ENCODE data around the gene PID1.

Gene PID1

DNA sequence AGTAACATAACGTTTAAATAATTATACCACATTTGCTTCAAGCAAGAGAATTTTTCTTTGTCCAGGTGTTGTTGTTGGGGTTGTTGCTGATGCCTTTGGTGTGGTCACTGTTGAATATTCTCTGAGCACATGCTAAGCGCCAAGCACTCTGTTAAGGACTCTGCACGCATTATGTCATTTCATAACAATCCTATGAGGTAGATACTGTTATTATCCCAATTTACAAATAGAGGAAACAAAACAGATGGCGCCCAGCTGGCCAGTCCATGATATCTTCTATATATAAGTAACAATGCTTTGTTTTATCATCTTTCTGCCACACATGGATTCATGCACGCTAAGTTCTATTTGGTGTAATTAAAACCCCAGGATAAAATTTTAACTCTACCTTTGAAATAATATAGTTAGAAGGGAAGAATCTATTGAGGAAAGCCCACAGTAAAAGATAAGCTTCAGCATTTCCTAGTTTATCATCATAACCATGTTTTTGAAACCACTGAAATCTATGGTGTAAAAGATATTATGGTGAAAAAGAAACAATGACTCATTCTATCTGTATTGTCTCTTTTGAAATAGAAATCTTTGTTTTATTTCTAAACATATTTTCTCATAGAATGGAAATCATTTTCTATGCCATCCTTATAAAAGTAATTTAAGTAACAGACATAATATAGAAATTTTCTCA is 199.7 kb downstream of the PID1 start:
- no peak for DNase-seq (ENCODE audit: low read depth)

- no peak for DNase-seq (ENCODE audit: low read depth)
These were observed 204.9 kb downstream of the PID1 start for GRCh38 chr2:229066121-229066715.

DNA sequence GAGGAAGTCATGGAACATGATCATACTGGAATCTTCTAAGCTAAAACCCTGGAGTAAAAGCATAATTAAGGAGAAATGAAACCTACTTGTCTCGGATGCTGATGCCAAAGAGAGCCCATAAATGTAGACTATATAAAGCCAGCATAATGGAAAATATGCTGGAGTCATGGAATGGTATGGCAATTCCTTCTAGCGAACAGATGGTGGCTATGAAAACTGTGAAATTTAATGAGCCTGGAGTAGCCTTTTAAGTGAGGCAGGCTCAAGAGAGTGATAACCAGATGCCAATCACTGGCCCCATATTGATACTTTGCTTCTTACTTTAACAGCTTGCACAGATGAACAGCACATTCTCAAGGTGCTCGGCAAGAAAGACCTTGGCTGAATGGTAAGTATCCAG is 206.3 kb downstream of the PID1 start:
- DNase-seq (ENCODE audit: low read depth), result no peak

DNA sequence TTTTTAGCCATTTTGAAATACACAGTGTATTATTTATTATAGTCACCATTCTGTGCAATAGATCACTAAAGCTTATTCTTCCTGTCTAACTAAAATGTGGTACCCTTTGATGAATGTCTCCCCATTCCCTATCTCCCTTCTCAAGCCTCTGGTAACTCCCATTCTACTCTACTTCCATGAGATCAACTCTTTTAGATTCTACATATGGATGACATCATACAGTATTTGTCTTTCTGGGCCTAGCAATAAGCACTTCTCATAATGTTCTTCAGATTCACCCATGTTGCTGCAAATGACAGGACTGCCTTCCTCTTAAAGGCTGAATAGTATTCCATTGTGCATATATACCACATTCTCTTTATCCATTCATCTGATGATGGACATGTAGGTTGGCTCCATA is 210.9 kb downstream of the PID1 start:
- no peak for DNase-seq (ENCODE audit: low read depth)

DNA sequence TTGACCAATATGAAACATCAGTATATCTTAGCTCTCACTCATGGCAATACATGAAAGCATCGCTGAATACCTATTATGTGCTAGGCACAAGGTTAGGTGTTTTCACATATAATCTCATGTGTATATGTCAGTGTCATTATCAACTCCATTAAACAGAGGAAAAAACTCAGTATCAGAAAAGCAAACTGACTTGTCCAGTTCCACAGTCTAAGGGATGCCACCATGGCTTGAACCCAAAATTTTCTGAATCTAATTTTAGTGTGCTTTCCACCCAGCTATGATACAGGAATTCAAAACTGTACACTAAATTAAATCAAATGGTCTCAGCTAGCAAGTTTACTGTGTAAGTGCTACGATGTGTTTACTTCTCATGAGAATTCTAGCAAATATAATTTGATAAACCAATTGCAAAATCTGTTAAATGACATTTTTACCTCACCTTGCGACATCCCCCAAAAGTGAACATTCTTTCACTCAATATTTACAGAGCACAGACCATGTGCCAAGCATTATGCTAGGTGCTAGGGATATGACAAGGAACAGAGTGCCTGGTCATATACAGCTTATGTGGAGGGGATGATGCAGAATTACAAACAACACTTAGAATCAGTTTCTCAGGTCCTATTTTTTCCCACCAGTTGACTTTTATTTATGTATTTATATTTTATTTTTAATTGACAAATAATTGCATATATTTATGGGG is 211.6 kb downstream of the PID1 start:
- DNase-seq (ENCODE audit: low read depth), result no peak

- no peak for DNase-seq (ENCODE audit: low read depth)
These were observed 213.0 kb downstream of the PID1 start for GRCh38 chr2:229057976-229058553.

GRCh38 chr2:229054311-229054710 is 216.8 kb downstream of the PID1 start:
- DNase-seq (ENCODE audit: low read depth), result no peak

DNA sequence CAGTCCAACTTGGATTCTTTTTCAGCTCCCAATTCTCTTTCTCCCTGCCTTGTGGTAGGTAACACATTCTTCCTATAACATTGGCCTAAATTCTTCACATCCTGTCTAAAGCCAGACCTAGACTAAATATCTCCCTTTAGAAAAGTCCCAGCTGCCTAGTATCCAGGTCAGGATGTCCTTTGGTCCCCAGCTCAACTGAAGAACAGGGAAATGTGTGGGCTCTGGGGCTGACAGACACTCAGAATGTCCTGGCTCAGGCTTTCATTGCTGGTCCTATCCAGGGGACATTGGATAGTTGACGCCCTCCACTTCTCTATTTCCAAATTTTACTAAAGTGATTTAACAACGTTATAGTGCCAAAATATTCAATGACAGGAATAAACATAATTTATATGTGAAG is 219.3 kb downstream of the PID1 start:
- DNase-seq (ENCODE audit: low read depth), result no peak

DNA sequence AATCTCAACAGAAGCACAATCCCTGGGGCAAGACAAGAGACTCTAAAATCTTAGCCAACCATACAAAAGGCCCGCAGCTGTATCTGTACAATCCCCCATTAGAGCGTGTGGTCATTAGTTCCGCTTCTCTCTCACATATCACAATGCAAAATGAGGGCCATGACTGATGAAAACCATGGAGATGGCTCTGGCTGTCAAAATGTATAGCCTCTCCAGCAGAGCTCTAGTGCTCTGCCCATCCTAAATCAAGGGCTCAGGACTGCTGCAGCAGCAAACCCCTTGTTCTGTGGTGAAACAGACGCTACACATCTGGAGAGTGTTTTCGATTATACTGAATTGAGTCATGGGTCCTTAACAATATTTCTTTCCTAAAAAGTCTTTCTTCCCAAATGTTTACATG is 221.0 kb downstream of the PID1 start:
- DNase-seq (ENCODE audit: low read depth), result no peak

GRCh38 chr2:229048134-229048533 is 223.0 kb downstream of the PID1 start:
- DNase-seq (ENCODE audit: low read depth), result no peak

- DNase-seq (ENCODE audit: low read depth), result no peak
These were observed 225.4 kb downstream of the PID1 start for GRCh38 chr2:229045671-229046070.

- no peak for DNase-seq (ENCODE audit: low read depth)
These were observed 226.5 kb downstream of the PID1 start for GRCh38 chr2:229044581-229044980.

GRCh38 chr2:229043681-229044080 is 227.4 kb downstream of the PID1 start:
- DNase-seq (ENCODE audit: low read depth), result no peak

- DNase-seq (ENCODE audit: low read depth), result no peak
These were observed 228.7 kb downstream of the PID1 start for GRCh38 chr2:229042349-229042748.

GRCh38 chr2:229041691-229042090 is 229.4 kb downstream of the PID1 start:
- no peak for DNase-seq (ENCODE audit: low read depth)

DNA sequence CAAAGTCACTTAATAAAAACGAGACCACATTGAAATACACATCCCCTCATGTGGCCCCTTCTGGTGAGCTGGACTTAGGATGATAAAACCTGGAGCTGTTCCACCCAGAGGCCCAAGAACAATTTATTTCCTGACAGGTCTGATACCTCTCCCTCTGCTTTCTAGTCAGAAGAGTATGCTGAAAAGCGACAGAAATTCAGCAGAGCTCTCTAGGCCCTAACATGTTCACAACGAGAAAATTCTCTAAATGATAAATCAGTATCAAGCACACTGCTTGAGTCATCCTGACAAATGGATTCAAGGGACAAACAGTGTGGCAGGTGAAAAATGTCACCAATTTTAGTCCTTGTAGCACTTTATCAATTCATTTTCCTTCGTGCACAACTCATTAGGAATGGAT is 233.5 kb downstream of the PID1 start:
- no peak for DNase-seq (ENCODE audit: low read depth)

DNA sequence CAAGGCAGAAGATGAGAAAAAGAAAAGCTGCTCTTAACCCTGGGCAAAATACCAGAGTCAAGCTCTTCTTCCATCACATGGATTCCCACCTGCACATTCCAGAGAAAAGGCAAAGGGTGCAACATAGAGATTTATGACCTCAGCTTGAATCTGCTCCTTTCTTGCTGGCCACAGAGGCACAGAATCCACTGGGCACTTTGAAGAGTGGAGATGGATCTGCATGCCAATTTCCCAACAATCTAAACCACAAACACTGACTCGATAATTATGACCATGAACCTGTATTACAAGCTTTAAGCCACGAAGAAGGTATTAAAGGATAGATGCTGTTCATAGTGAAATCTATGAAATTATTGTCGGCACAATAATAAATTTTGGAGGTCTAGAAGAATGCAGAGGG is 237.3 kb downstream of the PID1 start:
- no peak for DNase-seq (ENCODE audit: low read depth)

DNA sequence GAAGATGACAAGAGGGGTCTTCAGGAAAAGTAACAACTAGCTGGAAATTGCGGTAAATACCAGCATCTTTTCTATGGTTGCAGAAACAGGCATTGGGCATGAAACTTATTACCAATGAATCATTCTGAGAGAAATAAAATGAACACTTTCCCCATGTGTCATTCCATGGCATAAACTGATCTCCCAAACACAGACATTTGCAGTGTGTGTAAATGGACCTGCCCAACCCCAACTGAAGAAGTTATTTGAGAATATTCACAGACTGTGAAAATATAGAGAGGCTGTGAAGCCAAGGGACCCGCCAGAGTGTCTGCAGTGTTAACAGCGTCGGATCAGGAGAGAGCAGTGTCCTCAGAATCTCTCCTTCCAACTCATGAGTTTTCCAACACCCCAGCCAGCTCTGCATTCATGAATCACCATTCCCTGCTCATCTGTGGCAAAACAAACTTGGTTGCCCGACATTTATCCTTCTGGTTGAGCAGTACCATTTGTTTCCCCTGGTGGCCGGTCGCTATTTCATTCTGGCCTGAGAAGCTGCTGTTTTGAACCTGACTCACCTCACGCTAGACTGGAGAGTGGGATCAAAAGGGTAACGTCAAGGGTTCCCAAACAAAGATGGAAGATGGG is 238.4 kb downstream of the PID1 start:
- DNase-seq (ENCODE audit: low read depth), result no peak

DNA sequence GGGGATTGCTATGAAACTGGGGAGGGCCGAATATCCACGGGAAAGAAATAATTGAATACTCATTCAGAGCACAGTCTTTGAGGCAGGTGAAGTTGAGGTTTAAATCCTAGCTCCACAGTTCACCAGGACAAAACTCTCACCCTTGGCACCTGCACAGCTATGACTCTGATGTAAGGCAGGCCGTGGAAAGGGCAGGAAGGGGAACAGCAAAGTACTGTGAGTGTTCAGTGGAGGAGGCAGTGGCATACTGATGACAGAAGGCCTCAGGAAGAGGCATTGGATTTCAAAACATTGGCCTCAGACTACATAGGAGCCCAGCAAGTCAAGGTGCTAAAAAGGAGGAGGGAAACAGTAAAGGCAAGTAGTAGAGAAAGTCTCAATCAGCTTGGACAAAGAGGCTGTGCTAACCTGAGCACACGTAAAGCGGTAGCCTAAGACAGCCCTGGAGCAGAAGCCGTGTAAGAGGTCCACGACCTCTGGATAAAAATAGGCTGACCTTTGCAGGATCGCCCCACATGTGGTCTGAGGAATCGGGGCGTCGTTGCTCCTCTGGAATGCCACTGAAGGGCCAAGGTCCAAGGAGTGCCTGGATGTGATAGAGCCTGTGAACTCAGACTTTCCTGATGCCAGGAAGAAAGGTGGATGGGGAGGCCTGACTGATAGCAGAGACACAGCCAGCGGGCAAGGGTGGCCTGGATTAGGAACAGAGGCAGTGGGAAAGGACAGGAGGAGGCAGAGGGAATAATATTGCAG is 243.6 kb downstream of the PID1 start:
- no peak for DNase-seq (ENCODE audit: low read depth)

DNA sequence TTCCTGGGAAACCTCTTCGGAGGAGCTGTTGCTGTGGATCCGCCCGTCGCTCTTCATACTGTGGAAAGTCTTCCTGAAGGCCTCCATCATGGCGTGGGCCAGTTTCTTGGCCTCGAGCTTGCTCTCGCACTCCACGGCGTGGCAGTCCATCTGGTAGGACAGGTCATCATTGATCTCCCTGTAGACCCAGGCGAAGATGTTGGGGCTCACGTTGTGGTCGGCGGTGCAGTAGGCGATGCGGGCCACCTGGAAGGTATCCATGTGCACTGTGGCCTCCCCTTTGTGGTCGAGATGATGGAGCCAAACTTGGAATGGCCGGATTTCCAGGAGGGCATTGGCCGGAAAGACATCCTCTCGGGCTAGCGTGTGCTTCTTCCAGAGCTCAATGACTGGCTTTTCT is 245.4 kb downstream of the PID1 start:
- DNase-seq (ENCODE audit: low read depth), result no peak

GRCh38 chr2:229022652-229023051 is 248.4 kb downstream of the PID1 start:
- no peak for DNase-seq (ENCODE audit: low read depth)

DNA sequence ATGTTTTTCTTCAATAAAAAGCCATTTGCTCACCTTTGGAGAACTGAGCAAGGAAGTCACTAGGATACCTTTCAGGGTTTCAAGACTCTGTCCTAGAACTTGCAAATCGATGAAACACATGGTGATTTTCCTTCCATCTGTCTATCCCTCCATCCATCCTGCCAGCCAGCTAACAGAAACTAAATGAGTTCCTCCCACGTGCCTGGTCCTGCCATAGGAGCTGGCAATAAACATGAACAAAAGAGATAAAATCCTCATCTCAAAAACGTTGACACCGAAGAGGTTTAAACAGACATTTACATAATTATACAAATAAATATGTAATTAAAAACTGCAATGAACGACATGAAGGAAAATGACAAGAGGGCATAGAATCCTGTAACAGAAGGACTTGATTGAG is 249.0 kb downstream of the PID1 start:
- no peak for DNase-seq (ENCODE audit: low read depth)

All from activated T-cell treated with anti-CD3 and anti-CD28 coated beads for 24 hours (primary cell).